ENCODE results near the gene ALKBH6.

Gene ALKBH6

GRCh38 chr19:36014012-36014924, at the start of gene ALKBH6:
TSS of gene ALKBH6 (minus strand) at chr19:36014213. CDS start at chr19:36013397, 816 bp downstream.
- CTCF ChIA-PET, result no interaction called here
- peak; percentile 97 for DNase-seq (ENCODE audit: extremely low spot score)
- POLR2A ChIA-PET, result interaction anchor here (0.9 to 1.8 kb wide), 16 partner anchors 9 to 114 kb away, joined by 3 to 13 read pairs (median 4); partner anchors contain the start of genes POLR2I, SDHAF1, TBCB and THAP8
- no peak for TF ChIP-seq FOXK2 (IDR thresholded peaks at IDR 0.05)
- peak; percentile 38; the same call in 1 of the 2 replicates for TF ChIP-seq ELF4 (IDR thresholded peaks at IDR 0.05)
- TF ChIP-seq HDGF (IDR thresholded peaks at IDR 0.05; ENCODE audit: borderline replicate concordance), result peak; percentile 86; the same call in 1 of the 2 replicates
- peak; percentile 77 for TF ChIP-seq L3MBTL2 (conservative IDR thresholded peaks at IDR 0.05)
- peak; percentile 79 for TF ChIP-seq SP1 (IDR thresholded peaks at IDR 0.05)
- TF ChIP-seq ARNT (IDR thresholded peaks at IDR 0.05), result no peak
- peak; percentile 76 for TF ChIP-seq PKNOX1 (IDR thresholded peaks at IDR 0.05)

DNA sequence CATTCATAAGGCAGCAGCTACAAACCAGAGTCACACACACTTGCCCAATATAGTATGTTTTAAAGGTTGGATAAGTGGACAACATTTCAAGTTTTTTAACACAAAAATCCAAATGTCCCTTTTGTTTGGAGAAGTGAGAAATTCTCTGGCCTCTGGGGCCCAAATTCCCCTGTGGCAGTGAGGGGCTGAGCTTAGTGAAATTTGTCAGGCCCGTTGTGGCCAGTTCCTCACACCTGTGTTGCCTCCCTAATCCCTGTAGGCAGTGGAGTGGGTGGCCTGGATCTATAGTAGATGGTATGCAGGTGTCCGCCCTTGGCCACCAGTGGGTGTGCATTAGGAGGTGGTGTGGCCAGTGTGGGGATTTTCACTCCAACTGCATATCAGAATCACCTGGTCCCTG, 47.4 kb upstream of the ALKBH6 start:
- ChIA-PET POLR2A (interaction anchor here (1.5 kb wide), 1 partner anchor 53 kb away, joined by 5 read pairs; the partner anchor contains the start of gene POLR2I), CTCF (no interaction called here)

DNA sequence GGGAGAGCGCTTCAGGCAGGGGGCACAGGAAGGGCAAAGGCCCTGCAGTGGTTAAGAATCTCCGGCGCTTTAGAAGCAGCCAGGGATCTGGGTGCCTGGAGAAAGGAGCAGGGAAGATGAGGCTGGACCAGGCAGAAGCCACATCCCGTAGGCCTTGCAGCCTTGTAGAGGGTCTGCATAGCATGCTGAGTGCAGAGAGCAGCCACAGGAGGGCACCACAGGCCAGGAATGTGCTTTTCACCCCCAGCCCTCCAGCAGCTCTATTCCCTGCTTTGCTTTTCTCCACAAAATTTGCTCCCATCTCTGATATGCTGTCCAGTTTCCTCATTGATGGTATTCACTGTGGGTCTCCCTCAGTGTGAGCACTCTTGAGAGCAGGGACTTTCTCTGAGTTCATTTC, 46.4 kb upstream of the ALKBH6 start:
- POLR2A ChIA-PET, result interaction anchor here (1.5 kb wide), 1 partner anchor 54 kb away, joined by 5 read pairs; the partner anchor contains the start of gene POLR2I
- CTCF ChIA-PET, result interaction anchor here (1.4 kb wide), 1 partner anchor 67 kb away, joined by 5 read pairs; no protein-coding TSS in a partner anchor
- DNase-seq (ENCODE audit: extremely low spot score), result peak; percentile 62
- TF ChIP-seq SUZ12 (IDR thresholded peaks at IDR 0.05) (no peak), PKNOX1 (IDR thresholded peaks at IDR 0.05) (no peak), LEF1 (IDR thresholded peaks at IDR 0.05; ENCODE audit: borderline replicate concordance) (no peak), CTBP1 (IDR thresholded peaks at IDR 0.05; ENCODE audit: borderline replicate concordance) (no peak), TARDBP (IDR thresholded peaks at IDR 0.05) (no peak), FOXA1 (IDR thresholded peaks at IDR 0.05) (no peak), ELF4 (IDR thresholded peaks at IDR 0.05) (no peak), FOXM1 (IDR thresholded peaks at IDR 0.05; ENCODE audit: borderline replicate concordance) (no peak), ZNF384 (IDR thresholded peaks at IDR 0.05) (no peak), HDGF (IDR thresholded peaks at IDR 0.05; ENCODE audit: borderline replicate concordance) (no peak), L3MBTL2 (conservative IDR thresholded peaks at IDR 0.05) (no peak), ARNT (IDR thresholded peaks at IDR 0.05) (no peak), NFRKB (IDR thresholded peaks at IDR 0.05) (no peak), BHLHE40 (IDR thresholded peaks at IDR 0.05; ENCODE audit: borderline replicate concordance) (no peak)

More for the DNA sequence above, 47.4 kb upstream of the ALKBH6 start:
- no peak for TF ChIP-seq FOXK2 (IDR thresholded peaks at IDR 0.05)
- TF ChIP-seq HDGF (IDR thresholded peaks at IDR 0.05; ENCODE audit: borderline replicate concordance), result no peak
- TF ChIP-seq ARNT (IDR thresholded peaks at IDR 0.05), result no peak
- no peak for TF ChIP-seq L3MBTL2 (conservative IDR thresholded peaks at IDR 0.05)
- TF ChIP-seq CTBP1 (IDR thresholded peaks at IDR 0.05; ENCODE audit: borderline replicate concordance), result no peak
- no peak for TF ChIP-seq LEF1 (IDR thresholded peaks at IDR 0.05; ENCODE audit: borderline replicate concordance)
- TF ChIP-seq TARDBP (IDR thresholded peaks at IDR 0.05), result no peak
- TF ChIP-seq ZNF384 (IDR thresholded peaks at IDR 0.05), result no peak
- TF ChIP-seq FOXA1 (IDR thresholded peaks at IDR 0.05), result no peak
- no peak for TF ChIP-seq BHLHE40 (IDR thresholded peaks at IDR 0.05; ENCODE audit: borderline replicate concordance)
- no peak for TF ChIP-seq ELF4 (IDR thresholded peaks at IDR 0.05)
- TF ChIP-seq FOXM1 (IDR thresholded peaks at IDR 0.05; ENCODE audit: borderline replicate concordance), result no peak
- DNase-seq (ENCODE audit: extremely low spot score), result no peak

GRCh38 chr19:36059180-36059910, 45.3 kb upstream of the ALKBH6 start:
- DNase-seq (ENCODE audit: extremely low spot score), result no peak
- TF ChIP-seq ELF4 (IDR thresholded peaks at IDR 0.05) (no peak), L3MBTL2 (conservative IDR thresholded peaks at IDR 0.05) (no peak), TARDBP (IDR thresholded peaks at IDR 0.05) (no peak), PKNOX1 (IDR thresholded peaks at IDR 0.05) (no peak), ZNF384 (IDR thresholded peaks at IDR 0.05) (no peak), ARNT (IDR thresholded peaks at IDR 0.05) (no peak), HDGF (IDR thresholded peaks at IDR 0.05; ENCODE audit: borderline replicate concordance) (no peak), LEF1 (IDR thresholded peaks at IDR 0.05; ENCODE audit: borderline replicate concordance) (no peak), FOXM1 (IDR thresholded peaks at IDR 0.05; ENCODE audit: borderline replicate concordance) (no peak), CTBP1 (IDR thresholded peaks at IDR 0.05; ENCODE audit: borderline replicate concordance) (no peak), BHLHE40 (IDR thresholded peaks at IDR 0.05; ENCODE audit: borderline replicate concordance) (no peak), FOXA1 (IDR thresholded peaks at IDR 0.05) (no peak), NFRKB (IDR thresholded peaks at IDR 0.05) (no peak), FOXK2 (IDR thresholded peaks at IDR 0.05) (no peak), SUZ12 (IDR thresholded peaks at IDR 0.05) (no peak), SP1 (IDR thresholded peaks at IDR 0.05) (no peak)
- ChIA-PET POLR2A (no interaction called here), CTCF (interaction anchor here (1.4 kb wide), 1 partner anchor 68 kb away, joined by 5 read pairs; no protein-coding TSS in a partner anchor)
